ENCODE data around the gene ISCA1. TPM values are rescaled to one million over a fixed set of nuclear protein-coding genes. Genes with fewer than 3 reads are reported as not detected.

The ISCA1 gene
- total and polyA plus RNA-seq, 2 of the 8 experiments (the other 6 are each of a cell fraction or from before 2014, with no cell fraction given): 35.0 to 40.0 TPM

DNA sequence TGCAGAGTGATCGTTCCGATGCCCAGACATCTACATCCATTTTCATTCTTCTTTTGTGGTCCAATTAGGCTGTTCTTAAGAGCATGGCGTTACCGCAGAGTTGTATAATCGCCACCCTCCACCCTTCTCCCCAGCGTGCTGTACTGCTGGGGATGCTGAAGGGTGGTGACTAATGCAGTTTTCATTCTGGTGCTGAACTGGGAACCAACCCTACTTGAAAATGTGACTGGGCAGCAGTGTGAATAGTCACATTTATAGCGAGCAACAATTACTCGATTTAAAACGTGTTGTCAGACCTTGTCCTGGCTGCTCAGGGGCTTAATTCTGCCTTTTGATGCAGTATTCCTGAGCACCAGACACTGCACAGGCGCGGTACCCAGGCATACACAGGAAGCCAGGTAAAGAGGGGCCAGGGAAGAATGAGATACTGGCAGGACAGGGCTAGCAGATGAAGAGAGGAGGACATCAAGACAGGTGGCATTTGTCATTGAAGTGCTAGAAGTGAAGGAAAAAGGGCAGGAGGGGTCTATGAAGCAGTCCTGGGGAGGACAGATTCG lies 719 bp upstream of the ISCA1 start (continued):
- TF ChIP-seq CHD7 (IDR thresholded peaks at IDR 0.05; ENCODE audit: insufficient replicate concordance, low read length) (no peak), MAFK (IDR thresholded peaks at IDR 0.05; ENCODE audit: low read depth, low read length) (no peak), POU5F1 (IDR thresholded peaks at IDR 0.05; ENCODE audit: low read depth, low read length) (no peak), CTBP2 (IDR thresholded peaks at IDR 0.05; ENCODE audit: borderline replicate concordance, insufficient read depth, insufficient read length, low read length) (no peak), KDM4A (IDR thresholded peaks at IDR 0.05; ENCODE audit: low read depth, low read length, severe bottlenecking) (no peak), EGR1 (IDR thresholded peaks at IDR 0.05; ENCODE audit: borderline replicate concordance, low read depth, low read length) (no peak), GTF2F1 (IDR thresholded peaks at IDR 0.05; ENCODE audit: borderline replicate concordance, low read depth, low read length) (no peak), ATF3 (IDR thresholded peaks at IDR 0.05; ENCODE audit: insufficient read depth, low read depth, low read length) (no peak), TEAD4 (IDR thresholded peaks at IDR 0.05; ENCODE audit: low read depth, low read length) (no peak), SIRT6 (IDR thresholded peaks at IDR 0.05; ENCODE audit: low read length) (no peak), CHD1 (IDR thresholded peaks at IDR 0.05; ENCODE audit: low read depth, low read length) (no peak)

All from H1 (cell line).